GM21367 (cell line): ENCODE measurements around the gene FHAD1.

Experiments
- ATAC-seq: cut with Tn5 transposase; IDR thresholded peaks from one replicate; pipeline ENCODE4 v1.9.1; 2021; ENCODE audit not compliant: unreplicated experiment

FHAD1 gene

DNA sequence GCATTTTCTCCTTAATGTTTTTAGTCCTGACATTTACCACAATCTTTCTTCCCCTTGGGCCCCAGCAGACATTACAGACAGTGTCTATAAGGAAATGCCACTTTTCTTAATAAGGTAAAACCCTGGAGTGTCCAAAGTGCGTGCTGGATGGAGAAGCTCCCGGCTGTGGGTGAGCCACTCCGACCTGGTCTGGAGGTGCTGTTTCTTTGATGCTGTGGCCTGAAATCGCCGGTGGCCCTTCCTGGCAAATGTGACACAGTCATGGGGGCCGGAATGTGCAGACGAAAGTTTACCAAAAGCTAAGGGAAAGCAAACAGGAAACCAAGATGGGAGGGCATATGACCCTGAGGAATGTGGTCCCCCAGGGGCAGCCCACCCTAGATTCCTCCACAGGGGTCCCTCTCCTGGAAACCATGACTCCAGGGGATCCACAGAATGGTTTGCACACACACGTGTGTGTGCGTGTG lies 77.9 kb downstream of the FHAD1 start:
- no peak for ATAC-seq

DNA sequence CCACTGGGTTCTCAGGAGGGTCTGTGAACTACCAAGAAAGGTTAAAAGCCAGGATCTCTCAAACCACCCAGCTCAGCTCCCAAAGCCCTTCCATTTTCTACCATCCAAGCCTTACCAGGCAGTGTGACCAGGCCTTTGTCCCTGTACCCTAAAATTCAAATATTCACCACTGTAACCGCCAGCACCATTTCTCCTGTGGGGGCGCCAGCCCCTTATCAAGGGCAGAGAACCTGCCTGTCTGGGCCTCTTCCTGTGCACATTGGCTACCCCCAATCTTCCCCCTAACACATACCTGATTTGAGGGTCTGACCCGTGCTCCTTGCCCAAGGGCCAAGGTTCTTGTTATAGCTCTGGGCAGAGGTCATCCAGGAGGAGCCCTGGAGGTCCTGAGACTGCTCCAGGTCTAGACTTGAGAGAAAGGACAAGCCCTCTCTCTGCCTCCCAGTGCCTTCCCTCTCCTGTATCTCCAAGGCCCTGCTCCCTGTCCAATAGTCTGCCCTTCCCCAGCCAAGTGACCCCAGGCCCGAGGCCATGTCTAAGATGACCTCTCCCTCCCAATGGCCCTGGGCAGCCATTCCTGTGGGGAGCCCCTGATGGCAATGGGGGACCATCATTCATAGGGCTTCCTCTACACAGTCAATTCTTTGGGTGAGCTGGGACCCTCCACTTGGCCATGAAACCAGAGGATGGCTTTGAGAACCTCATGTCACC lies 78.5 kb downstream of the FHAD1 start:
- no peak for ATAC-seq

DNA sequence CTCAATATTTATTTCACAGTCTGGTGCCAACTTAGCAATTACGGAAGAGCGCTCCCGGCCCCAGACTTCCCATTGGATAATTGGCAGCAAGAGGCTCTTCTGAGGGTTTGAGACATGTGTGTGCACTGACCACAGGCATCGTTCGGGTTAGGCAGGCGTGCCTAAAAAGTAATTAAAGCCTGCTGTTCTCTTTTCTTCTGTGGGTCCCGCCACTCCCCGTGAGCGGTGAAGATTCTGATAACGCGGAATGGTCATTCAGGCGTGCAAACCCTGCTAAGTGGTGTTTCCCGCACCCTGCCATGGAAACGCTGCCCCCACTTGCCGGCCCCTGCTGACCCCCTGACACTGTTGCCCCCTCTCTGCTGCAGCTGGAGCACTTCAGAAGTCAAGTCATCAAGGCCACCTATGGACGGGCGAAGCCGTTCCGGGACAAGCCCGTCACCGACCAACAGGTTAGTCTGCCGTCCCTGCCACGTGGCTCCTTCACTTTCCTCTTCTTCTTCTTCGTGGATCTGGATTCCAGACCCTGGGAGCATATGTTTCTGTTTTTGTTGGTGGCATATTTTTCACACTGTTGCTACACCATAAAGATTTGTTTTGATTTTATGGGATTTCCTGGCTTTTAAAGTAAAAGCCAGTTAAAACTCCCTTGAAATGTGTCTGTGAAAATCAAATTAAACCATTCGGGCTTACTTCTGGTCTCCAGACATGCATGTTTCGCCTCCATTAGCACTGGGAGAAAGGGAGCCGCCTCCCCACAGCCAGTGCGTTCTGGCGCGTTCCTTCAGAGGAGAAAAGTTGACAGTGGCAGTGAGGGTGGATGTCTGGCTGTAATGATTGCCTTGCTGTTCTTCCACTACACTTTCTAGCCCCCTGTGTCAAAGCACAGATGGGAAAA lies 79.9 kb downstream of the FHAD1 start:
- no peak for ATAC-seq

DNA sequence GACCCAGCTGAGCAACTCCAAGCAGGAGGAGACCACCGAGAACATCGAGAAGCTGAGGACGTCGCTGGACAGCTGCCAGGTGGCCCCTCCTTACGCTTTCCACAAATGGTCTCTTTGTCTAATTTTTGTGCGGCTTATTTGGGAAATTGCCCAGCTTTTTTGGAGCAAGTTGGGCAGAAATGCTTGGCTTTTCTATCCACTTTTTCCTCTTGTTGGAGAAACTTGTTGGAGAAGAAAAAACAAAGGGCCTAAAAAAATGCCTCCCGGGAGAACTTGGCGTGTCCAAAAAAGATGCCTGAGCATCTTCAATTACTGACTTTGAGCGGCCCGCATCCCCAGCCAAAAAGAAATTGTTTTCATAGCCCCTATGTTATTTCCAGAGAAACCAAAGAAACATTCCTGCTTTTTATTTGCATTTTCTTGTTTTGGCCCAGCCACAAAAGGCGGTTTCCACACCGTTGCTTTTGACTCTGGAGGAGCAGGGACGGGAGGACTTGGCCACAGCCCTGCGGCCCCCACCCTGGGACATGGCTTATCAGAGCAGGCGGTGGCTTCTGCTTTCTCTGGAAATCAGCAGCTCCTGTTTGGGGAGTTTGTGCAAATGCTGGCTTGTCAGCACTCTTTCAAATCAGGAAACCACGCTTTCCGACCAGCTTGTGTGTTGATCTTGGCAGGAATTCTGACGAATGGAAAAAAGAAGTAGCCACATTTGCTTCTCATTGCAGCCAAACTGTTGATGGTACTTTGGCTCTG lies 81.5 kb downstream of the FHAD1 start:
- ATAC-seq, result no peak

DNA sequence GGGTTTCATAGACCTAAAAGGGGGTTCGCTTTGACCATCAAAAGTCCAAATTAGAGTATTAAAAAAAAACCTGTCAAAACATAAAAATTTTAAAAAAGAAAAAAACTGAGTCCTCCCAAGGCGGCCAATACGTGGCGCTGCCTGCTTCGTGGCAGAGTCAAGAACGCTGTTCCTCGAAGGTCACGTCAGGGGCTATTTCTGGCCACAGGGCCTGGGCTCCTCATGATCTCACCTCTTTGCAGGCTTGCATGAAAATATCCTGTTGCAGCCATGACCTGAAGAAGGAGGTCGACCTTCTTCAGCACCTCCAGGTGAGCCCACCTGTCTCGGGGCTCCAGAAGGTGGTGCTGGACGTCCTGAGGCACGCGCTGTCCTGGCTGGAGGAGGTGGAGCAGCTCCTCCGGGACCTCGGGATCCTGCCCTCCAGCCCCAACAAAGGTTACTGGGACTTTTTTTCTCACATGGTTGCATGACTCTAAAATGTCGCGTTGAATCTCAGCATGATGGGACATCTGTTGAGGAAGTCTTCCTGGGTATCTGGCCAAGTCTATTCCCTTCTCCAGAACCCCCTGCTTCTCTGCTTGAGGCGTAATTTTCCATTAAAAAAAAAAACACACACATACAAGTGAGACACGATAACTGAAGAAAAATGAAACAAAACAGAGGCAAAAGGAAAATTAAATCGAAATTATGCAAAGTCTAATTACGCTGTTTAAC lies 82.2 kb downstream of the FHAD1 start:
- ATAC-seq, result no peak

DNA sequence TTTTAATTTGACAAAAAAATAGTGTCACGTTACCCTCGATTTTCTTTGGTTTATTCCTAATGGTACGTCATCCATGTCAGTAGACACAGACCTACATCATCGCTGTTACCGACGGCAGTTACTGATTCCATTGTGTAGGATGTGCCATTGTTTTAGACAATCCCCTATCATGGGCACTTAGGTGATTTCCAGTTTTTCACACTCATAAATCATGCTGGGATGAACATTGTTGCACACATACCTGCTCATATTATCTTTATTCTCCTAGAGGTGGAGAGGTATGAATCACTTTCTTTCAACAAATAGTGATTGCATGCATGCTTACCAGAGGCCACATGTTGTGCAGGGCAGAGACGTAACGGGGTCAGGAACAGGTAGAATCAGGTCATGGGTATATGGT lies 83.0 kb downstream of the FHAD1 start:
- no peak for ATAC-seq

DNA sequence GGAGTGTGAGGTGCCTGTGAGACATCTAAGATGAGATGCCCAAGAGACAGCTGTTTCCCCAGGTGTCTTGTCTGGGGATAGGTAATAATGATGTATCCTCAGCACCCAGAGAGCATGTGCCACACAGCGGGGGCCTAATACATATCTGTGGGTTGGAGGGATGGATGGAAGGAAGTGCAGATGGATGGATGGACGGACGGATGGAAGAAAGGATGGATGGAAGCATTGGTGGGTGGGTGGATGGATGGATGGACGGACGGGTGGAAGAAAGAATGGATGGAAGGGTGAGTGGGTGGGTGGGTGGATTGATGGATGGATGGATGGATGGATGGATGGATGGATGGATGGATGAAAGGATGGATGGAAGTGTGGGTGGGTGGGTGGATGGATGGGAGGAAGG lies 84.2 kb downstream of the FHAD1 start:
- no peak for ATAC-seq

DNA sequence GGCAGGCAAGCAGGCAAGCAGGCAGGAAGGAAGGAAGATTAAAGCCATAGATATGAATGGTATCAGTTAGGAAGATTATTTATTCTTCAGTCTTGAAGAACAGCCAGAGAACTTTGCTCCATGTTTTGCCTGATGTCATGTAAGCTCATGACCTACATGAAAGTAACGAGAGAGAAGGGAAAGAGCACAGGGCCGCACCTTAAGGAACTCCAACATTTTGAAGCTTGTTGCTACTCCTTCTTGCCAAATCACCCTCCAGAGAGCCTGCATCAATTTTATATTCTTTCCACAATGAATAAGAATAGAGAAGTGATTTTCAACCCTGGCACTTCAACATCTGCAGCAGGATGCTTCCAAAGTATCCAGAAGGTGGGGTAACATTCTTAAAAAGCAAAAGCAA lies 84.7 kb downstream of the FHAD1 start:
- no peak for ATAC-seq

DNA sequence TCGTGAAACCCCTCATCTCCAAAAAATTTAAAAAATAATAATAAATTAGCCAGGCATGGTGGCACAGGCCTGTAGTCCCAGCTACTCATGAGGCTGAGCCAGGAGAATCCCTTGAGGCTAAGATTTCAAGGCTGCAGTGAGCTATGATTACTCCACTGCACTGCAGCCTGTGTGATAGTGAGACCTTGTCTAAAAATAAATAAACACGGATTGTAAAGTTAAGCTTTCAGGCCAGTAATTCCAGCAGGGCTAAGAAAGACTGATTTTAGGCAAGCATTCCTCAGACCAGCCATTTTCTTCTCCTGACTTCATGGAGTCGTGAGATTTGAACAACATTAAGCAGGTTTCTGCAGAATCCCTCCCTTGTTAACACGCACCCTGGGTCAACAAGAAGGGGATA lies 85.5 kb downstream of the FHAD1 start:
- no peak for ATAC-seq

DNA sequence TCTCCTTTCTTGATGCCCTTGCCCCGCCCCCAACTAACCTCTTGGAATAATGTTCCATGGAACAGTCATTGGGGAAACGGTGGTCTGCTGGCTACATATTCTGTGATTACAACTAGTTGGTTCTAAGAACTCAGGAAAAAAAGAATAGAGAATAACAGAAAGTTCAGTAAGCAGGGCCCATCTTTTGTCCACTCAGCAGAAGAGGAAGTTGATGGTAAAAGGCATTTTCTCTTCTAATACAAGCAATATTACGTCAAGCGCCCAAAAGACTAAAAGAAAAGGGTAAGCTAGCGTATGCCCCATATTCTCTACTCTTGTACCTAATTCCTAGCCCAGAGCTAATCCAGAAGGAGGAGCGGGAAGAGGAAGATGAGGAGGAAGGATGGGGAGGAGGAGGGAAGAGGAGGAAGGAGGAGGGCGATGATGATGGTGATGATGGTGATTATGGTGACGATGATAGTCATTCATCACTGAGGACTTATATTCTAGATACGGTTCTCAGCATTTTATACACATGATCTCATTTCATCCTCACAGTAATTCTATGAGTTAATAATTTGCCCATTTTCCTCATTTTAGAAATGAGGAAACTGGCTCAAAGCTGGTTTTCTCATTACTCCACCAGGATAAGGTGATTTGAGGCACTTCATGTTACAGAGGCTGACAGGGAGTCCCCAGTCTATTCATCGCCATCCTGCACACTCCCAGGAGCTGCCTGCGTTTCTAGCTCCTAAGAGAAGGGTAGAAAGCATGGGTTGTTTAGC lies 86.1 kb downstream of the FHAD1 start:
- ATAC-seq, result no peak

DNA sequence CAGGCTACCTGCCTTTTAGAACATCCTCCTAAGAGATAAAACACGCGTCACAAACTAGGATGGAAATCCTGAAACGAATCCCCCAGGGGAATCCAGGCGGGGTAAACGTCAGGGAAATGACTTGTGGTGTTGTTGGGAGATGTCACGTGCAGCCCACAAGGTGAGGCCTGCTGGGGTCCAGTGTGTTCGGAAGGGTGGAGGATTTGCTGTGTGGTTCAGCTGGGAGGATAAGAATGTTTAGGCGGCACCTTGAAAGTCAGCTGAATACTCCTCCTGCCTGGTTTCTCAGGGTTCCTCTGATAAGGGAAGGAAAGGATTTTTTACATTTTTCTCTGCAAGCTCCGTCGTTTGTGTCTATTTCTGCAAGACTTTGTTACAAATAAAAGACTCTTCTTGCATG lies 88.0 kb downstream of the FHAD1 start:
- ATAC-seq, result no peak

DNA sequence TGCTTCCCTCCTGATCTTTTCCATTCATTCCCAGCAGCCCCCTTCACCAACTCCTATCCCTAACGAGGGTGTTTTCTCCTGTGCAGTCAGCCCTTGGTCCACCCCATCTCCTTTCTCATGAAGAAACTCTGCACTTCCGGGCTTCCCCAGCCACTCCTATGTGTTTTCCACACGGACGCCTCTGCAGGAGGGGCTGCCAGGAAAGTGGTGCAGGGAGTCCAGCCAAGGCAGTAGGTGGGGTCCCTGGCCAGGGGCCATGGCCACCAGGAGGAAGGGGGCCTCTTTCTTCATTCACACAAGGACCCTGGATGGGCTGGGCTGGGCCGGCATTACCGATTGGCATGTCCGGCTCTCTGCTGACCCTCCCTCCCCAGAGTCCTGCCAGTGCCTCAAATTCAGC lies 89.8 kb downstream of the FHAD1 start:
- ATAC-seq, result no peak

DNA sequence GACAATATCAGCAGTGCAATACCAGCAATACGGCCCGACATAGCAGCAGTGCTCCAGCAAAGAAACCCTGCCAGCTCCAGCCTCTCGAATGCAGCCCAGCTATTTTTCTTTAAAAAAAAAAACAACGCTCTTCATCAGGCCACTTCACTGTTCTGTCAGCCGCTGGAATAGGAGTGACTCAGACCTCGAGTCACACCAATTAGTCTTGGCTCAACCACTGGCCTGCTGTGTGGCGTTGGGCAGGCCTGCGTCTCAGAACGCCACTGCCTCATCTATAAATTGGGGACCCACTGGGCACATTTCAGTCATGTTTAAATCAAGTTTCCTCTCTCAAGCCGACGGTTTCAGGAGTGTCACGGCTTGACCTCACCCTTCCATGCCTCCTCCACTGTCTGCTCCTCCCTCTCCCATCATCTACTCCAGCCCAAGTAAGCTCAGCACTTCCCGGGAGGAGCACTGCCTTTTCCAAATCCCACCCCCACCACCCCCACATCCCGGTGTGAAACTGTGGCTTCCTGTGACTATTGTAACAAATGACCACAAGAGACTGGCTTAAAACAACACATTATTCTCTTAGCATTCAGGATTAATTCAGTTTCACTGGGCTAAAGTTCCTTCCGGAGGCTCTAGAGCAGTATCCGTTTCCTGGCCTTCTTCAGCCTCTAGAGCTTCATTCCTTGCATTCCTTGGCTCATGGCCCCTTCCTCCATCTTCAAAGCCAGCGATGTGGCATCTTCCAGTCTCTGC lies 90.8 kb downstream of the FHAD1 start:
- no peak for ATAC-seq

DNA sequence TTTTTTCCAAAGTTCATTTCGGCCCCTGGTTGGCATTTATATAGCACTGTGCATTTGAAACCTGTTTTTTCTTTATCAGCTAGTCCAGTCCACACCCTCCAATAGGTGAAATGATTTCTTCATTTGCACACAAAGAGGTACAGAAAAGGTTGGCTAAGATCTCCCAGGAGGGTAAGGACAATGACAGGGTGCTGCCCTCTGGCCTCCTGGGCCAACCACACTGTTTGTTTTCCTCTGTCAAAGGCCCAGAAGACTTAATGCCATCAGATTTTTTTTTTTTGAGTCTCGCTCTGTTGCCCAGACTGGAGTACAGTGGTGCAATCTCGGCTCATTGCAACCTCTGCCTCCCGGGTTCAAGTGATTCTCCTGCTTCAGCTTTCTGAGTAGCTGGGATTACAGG lies 92.5 kb downstream of the FHAD1 start:
- ATAC-seq, result no peak

DNA sequence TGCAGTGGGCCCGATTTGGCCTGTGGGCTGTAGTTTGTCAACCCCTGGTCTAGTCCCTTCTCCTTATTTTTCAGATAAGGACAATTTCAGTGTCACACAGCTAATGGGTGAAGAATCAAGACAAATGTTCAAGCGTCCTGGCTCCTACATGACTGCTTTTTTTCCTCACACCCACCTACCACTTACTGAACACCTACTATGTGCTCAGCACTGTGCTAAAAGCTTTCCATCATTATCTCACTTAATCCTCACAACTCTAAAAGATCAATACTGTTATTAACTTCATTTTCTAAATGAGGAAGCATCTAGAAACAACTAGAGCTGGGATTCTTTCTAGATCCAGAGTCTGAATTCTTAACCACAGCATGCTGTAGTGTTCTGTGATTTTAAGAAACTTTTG lies 94.2 kb downstream of the FHAD1 start:
- no peak for ATAC-seq

DNA sequence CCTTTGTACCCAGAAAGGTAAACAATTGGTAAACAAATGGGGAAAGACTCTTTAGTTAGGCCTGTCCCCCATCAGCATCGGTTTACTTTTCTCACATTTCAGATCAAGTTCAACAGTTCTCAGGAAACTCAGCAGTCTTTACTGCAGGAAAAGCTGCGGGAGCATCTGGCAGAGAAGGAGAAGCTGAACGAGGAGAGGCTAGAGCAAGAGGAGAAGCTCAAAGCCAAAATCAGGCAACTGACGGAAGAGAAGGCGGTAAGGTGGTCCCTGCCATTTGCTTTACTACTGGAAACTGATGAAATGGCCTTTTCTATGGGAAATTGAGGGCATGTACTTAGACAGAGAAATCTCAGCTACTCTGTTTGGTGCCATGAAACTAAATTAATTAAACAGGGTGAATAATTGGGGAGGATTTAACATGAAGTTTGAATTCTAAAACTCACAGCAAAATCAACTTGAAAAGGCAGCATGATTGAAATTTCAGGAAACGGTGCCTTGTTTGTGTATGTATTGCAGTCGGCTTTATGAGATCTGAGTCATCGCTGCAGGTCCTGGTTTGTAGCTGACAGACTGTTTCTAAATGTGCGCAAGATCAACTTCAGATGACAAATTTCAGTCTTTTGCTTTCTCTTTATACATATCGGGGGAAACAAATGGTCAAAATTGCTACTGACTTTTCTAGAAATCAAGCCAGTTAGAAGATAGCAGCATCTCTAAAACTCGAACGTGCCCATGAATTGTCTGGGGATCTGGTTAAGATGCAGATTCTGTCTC lies 94.8 kb downstream of the FHAD1 start:
- ATAC-seq, result no peak

DNA sequence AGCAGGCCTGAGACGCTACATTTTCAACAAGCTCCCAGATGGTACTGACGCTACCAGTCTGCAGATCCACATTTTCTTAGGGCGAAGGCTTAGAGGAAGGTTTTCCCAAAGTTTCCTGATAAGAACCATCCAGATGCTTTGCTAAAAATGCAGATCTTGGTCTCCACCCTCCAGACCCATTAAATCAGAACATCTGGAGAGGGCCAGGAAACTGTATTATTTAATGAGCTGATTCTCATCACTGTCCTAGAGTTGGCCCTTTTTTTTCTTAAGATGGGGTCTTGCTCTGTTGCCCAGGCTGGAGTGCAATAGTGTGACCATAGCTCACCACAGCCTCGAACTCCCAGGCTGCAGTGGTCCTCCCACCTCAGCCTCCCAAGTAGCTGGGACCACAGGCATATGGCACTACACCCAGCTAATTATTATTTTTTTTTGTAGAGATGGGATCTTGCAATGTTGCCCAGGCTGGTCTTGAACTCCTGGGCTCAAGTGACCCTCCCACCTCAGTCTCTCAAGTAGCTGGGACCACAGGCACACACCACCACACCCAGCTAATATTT lies 95.5 kb downstream of the FHAD1 start:
- no peak for ATAC-seq

DNA sequence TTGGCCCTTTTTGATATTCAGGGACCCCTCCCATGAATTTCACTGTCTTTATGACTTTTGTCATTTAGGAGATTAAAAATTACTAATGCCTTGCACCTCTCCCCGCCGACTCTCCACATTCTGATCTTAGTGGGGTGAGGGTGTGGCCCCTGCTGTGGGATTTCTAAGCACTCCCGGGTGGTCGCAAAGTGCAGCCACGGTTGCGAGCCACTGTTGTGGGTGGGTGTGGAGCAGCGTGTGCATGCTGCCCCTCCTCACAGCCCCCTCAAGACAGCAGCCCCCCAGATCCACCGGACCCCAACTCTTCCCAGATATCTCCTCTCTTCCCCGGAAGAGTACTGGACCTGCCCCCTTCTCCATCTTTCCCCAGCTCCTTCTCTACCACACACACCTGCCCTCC lies 96.1 kb downstream of the FHAD1 start:
- ATAC-seq, result no peak

DNA sequence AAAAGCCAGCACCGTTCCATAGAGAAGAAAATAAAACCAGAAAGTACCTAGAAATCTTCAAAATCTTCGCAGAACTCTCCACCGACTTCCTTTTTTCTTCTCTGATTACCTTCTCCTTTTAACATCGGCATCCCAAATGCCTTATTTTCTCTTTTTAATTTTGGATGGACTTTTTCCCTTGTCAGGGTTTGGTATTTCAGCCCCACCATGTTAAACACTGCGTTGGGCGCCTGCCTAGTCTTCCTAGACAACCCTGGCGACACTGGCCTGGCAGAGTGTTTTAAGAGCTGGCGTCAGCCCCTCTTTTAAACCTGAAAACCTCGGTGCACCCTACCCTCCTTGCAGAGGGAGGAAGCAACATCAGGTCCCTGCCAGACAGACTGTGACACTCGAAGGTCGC lies 96.7 kb downstream of the FHAD1 start:
- ATAC-seq, result no peak
